ENCODE data around the gene NOC4L. TPM values are rescaled to one million over a fixed set of nuclear protein-coding genes. Genes with fewer than 3 reads are reported as not detected.
A peak's percentile ranks its signal among the peaks of the same experiment; 100 is the strongest.

NOC4L gene
- total RNA-seq, 1 donor from 2014 or later: 29.1 TPM

- DNase-seq (no peak), ATAC-seq (ENCODE audit: low read depth) (no peak)
- TF ChIP-seq CTCF (IDR thresholded peaks at IDR 0.05): no peak
- no peak overlapping the region for H3K4me3 Mint-ChIP-seq
- no peaks in the 10 kb centered on the region for H3K27me3 Mint-ChIP-seq
- ChIA-PET POLR2A (no interaction called here), CTCF (interaction anchor here (0.7 kb wide), 1 partner anchor 67 kb away, joined by 3 read pairs; no protein-coding TSS in a partner anchor)
- H3K36me3 Mint-ChIP-seq (ENCODE audit: low read depth): peaks cover 14% of the 10 kb centered on the region
- peaks cover 2% of the 10 kb centered on the region for H3K4me1 Mint-ChIP-seq
- no peak overlapping the region for H3K27ac Mint-ChIP-seq
- H3K9me3 Mint-ChIP-seq: no peaks in the 10 kb centered on the region
- intact Hi-C loops (cut with micrococcal nuclease): no loop called here
Observed at GRCh38 chr12:132152411-132152821, 8.2 kb downstream of the NOC4L start.

GRCh38 chr12:132152953-132153352 is 8.7 kb downstream of the NOC4L start:
- H3K4me1 Mint-ChIP-seq: peaks cover 2% of the 10 kb centered on the region
- no peak overlapping the region for H3K27ac Mint-ChIP-seq
- CTCF ChIA-PET: interaction anchor here (0.7 to 2.7 kb wide), 8 partner anchors 8 to 486 kb away, joined by 3 to 35 read pairs (median 6); partner anchors contain the start of gene NOC4L
- H3K27me3 Mint-ChIP-seq: no peaks in the 10 kb centered on the region
- POLR2A ChIA-PET: no interaction called here
- peaks cover 11% of the 10 kb centered on the region for H3K36me3 Mint-ChIP-seq (ENCODE audit: low read depth)
- ATAC-seq (ENCODE audit: low read depth) (no peak), DNase-seq (no peak)
- TF ChIP-seq CTCF (IDR thresholded peaks at IDR 0.05): no peak
- intact Hi-C loops (cut with micrococcal nuclease): no loop called here
- H3K4me3 Mint-ChIP-seq: no peak overlapping the region
- H3K9me3 Mint-ChIP-seq: no peaks in the 10 kb centered on the region

GRCh38 chr12:132153501-132154340 is 9.5 kb downstream of the NOC4L start:
- Mint-ChIP-seq H3K36me3 (ENCODE audit: low read depth) (peaks cover 6% of the 10 kb centered on the region), H3K27ac (no peak overlapping the region), H3K4me1 (peaks cover 2% of the 10 kb centered on the region), H3K9me3 (no peaks in the 10 kb centered on the region), H3K27me3 (no peaks in the 10 kb centered on the region), H3K4me3 (no peak overlapping the region)
- ATAC-seq (ENCODE audit: low read depth) (peak; percentile 98), DNase-seq (peak; percentile 70)
- ChIA-PET POLR2A (interaction anchor here (0.9 kb wide), 1 partner anchor 406 kb away, joined by 4 read pairs; no protein-coding TSS in a partner anchor), CTCF (interaction anchor here (0.7 to 2.7 kb wide), 14 partner anchors 9 to 485 kb away, joined by 3 to 35 read pairs (median 6); partner anchors contain the start of gene NOC4L)
- intact Hi-C loops (cut with micrococcal nuclease): loop anchor here (1.0 kb wide), 3 partner anchors 261 to 462 kb away; no protein-coding TSS in a partner anchor
- peak; percentile 59 for TF ChIP-seq CTCF (IDR thresholded peaks at IDR 0.05)

- ATAC-seq (ENCODE audit: low read depth): no peak
- DNase-seq: no peak
- Mint-ChIP-seq H3K4me1 (peaks cover 2% of the 10 kb centered on the region), H3K9me3 (no peaks in the 10 kb centered on the region), H3K27ac (no peak overlapping the region), H3K36me3 (ENCODE audit: low read depth) (peaks cover 6% of the 10 kb centered on the region), H3K27me3 (no peaks in the 10 kb centered on the region), H3K4me3 (no peak overlapping the region)
- TF ChIP-seq CTCF (IDR thresholded peaks at IDR 0.05): no peak
- ChIA-PET POLR2A (interaction anchor here (0.9 kb wide), 1 partner anchor 405 kb away, joined by 4 read pairs; no protein-coding TSS in a partner anchor), CTCF (interaction anchor here (0.9 to 2.7 kb wide), 14 partner anchors 8 to 484 kb away, joined by 3 to 35 read pairs (median 6); partner anchors contain the start of gene NOC4L)
- intact Hi-C loops (cut with micrococcal nuclease): loop anchor here (1.0 kb wide), 3 partner anchors 260 to 461 kb away; no protein-coding TSS in a partner anchor
Observed at GRCh38 chr12:132154341-132154761, 10.1 kb downstream of the NOC4L start.
